HFFc6 (cell line): ENCODE data around the gene IL15. TPM values are rescaled to one million over a fixed set of nuclear protein-coding genes. Genes with fewer than 3 reads are reported as not detected.
A peak's percentile ranks its signal among the peaks of the same experiment; 100 is the strongest.

Experiments
- DNase-seq: peaks from one replicate; pipeline ENCODE4 v3.0.0-alpha.2; 2018
- H3K27ac Mint-ChIP-seq: 2 replicates; pipeline ENCODE4 v1.8.0; 2020; ENCODE audit warnings: mild to moderate bottlenecking, mixed read lengths
- H3K27me3 Mint-ChIP-seq: 2 replicates; pipeline ENCODE4 v1.8.0; 2021; ENCODE audit warnings: mild to moderate bottlenecking, moderate library complexity, mixed read lengths; ENCODE audit not compliant: insufficient read depth
- H3K36me3 Mint-ChIP-seq: 2 replicates; pipeline ENCODE4 v1.8.0; 2021; ENCODE audit warnings: low read depth, mixed read lengths
- H3K4me1 Mint-ChIP-seq: 2 replicates; pipeline ENCODE4 v1.8.0; 2020; ENCODE audit warnings: low read depth, mixed read lengths
- H3K4me3 Mint-ChIP-seq: 2 replicates; pipeline ENCODE4 v1.8.0; 2020; ENCODE audit warnings: mild to moderate bottlenecking, moderate library complexity, mixed read lengths
- H3K9me3 Mint-ChIP-seq: 2 replicates; pipeline ENCODE4 v1.8.0; 2020; ENCODE audit warnings: mild to moderate bottlenecking, mixed read lengths
- CTCF ChIP-seq: fragments of 200-600 bp; sonication (generic); IDR thresholded peaks from 2 replicates; pipeline ENCODE4 v1.5.0; 2021; ENCODE audit warnings: antibody characterized with exemption, mild to moderate bottlenecking
- total RNA-seq, 6 experiments: library from RNA; stranded (reverse); fragmentation: NEBNext Ultra II Directional; extraction: Animal tissue kit (Norgen Biotek cat#: 25700); gene quantifications; 2 replicates in 1 of 6; 3 replicates in 5 of 6; pipeline ENCODE4 v1.2.3, GENCODE V29; 2021

IL15 gene
- total RNA-seq, 6 experiments from 2014 or later, result 1.9 to 3.9 (median 3.4) TPM

GRCh38 chr4:141640696-141641095 is 4.3 kb downstream of the IL15 start:
- no peak for DNase-seq
- Mint-ChIP-seq H3K27ac (no peak overlapping the region), H3K4me1 (peaks cover 78% of the 10 kb centered on the region), H3K36me3 (no peaks in the 10 kb centered on the region), H3K4me3 (no peak overlapping the region), H3K9me3 (no peaks in the 10 kb centered on the region), H3K27me3 (no peaks in the 10 kb centered on the region; the same call in 1 of the 2 replicates)
- no peak for TF ChIP-seq CTCF

- Mint-ChIP-seq H3K27ac (0 out of 2 replicates have a peak overlapping the region, but pooled peaks have one; percentile 21), H3K36me3 (no peaks in the 10 kb centered on the region), H3K9me3 (no peaks in the 10 kb centered on the region), H3K4me3 (no peak overlapping the region), H3K27me3 (no peaks in the 10 kb centered on the region), H3K4me1 (peaks cover 87% of the 10 kb centered on the region)
- TF ChIP-seq CTCF, result no peak
- DNase-seq, result no peak
Measured at GRCh38 chr4:141642063-141642462, 5.7 kb downstream of the IL15 start.

GRCh38 chr4:141642711-141643110 is 6.3 kb downstream of the IL15 start:
- H3K9me3 Mint-ChIP-seq, result no peaks in the 10 kb centered on the region
- peaks cover 87% of the 10 kb centered on the region for H3K4me1 Mint-ChIP-seq
- TF ChIP-seq CTCF, result no peak
- H3K27ac Mint-ChIP-seq, result peak overlapping the region; percentile 82
- no peaks in the 10 kb centered on the region for H3K27me3 Mint-ChIP-seq
- DNase-seq, result no peak
- no peak overlapping the region; the same call in 1 of the 2 replicates for H3K4me3 Mint-ChIP-seq
- H3K36me3 Mint-ChIP-seq, result no peaks in the 10 kb centered on the region

GRCh38 chr4:141643557-141643956 is 7.2 kb downstream of the IL15 start:
- Mint-ChIP-seq H3K9me3 (no peaks in the 10 kb centered on the region), H3K4me1 (peaks cover 87% of the 10 kb centered on the region), H3K36me3 (no peaks in the 10 kb centered on the region), H3K27ac (peak overlapping the region; percentile 82), H3K27me3 (no peaks in the 10 kb centered on the region), H3K4me3 (peak overlapping the region; percentile 56)
- TF ChIP-seq CTCF, result no peak
- DNase-seq, result peak; percentile 79

- DNase-seq, result peak; percentile 82
- Mint-ChIP-seq H3K36me3 (no peaks in the 10 kb centered on the region), H3K4me1 (peaks cover 77% of the 10 kb centered on the region), H3K9me3 (no peaks in the 10 kb centered on the region), H3K27ac (peak overlapping the region; percentile 91), H3K27me3 (no peaks in the 10 kb centered on the region), H3K4me3 (peak overlapping the region; percentile 58)
- TF ChIP-seq CTCF, result no peak
Measured at GRCh38 chr4:141645611-141646340, 9.4 kb downstream of the IL15 start.
